GM12865 (cell line): Measurements from ENCODE around the gene TFEC.
"Not testable (repeated sequence)": the region's sequence is repeated elsewhere in the genome, so short reads cannot be mapped to it uniquely, and the experiment has no call there.

Experiments used
- DNase-seq: peaks from one replicate; pipeline ENCODE4 v3.0.0; 2010; ENCODE audit warnings: low read depth
- H3K4me3 ChIP-seq: 2 replicates; pipeline ENCODE4 v1.5.1; 2011; ENCODE audit warnings: mild to moderate bottlenecking, low read depth, low read length, control low read depth
- CTCF ChIP-seq: IDR thresholded peaks from 2 replicates; pipeline ENCODE4 v1.5.1; 2011; ENCODE audit warnings: low read length, control low read depth, low read depth, inconsistent platforms; ENCODE audit not compliant: insufficient read depth; ENCODE audit errors: missing control alignments

TFEC gene

GRCh38 chr7:115933471-115933870 is 97.1 kb downstream of the TFEC start:
- H3K4me3 ChIP-seq: no peak overlapping the region
- DNase-seq: no peak
- TF ChIP-seq CTCF: no peak

DNA sequence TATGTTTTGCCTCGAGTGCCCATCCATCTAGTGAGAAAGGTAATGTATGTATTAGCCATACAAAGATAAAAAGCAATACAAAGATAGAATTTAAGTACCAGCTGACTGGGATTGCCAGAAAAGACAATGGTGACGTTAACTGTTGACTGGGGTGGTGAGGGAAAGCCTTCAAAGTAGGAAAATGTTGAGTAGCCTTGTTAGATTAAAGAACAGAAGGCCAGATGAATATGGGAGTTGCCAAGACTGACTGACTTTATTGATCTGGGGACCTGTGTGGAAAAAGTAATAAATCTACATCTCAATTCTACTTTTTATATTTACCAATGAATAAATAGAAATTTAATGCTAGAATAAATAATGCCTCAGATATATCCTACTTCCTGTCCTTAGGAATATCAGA is 97.7 kb downstream of the TFEC start:
- no peak overlapping the region for H3K4me3 ChIP-seq
- no peak for DNase-seq
- TF ChIP-seq CTCF: no peak

DNA sequence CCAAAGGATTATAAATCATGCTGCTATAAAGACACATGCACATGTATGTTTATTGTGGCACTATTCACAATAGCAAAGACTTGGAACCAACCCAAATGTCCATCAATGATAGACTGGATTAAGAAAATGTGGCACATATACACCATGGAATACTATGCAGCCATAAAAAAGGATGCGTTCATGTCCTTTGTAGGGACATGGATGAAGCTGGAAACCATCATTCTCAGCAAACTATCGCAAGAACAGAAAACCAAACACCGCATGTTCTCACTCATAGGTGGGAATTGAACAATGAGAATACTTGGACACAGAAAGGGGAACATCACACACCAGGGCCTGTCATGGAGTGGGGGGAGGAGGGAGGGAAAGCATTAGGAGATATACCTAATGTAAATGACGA is 100.4 kb downstream of the TFEC start:
- H3K4me3 ChIP-seq, DNase-seq: not testable (repeated sequence)

GRCh38 chr7:115929736-115930135 is 100.8 kb downstream of the TFEC start:
- not testable (repeated sequence) for H3K4me3 ChIP-seq, DNase-seq

GRCh38 chr7:115924411-115924810 is 106.2 kb downstream of the TFEC start:
- H3K4me3 ChIP-seq: no peak overlapping the region
- TF ChIP-seq CTCF: no peak
- DNase-seq: no peak

DNA sequence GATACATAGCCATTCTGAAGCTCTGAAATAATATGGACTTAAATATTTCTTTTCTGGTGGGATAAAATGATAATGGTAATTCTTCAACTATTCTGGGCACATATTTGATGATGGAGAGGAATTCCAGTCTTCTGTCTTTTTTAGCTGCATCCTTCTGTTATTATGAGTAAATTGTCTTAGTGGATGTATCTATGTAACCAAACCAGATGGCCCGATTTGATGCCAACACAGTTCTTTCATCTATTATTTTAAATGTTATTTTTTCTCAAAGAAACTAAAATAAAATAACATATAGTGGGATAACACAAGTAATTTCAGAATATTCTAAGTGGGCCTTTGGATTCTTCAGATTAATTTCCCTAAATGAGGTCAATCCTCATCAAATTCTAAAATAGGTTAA is 110.2 kb downstream of the TFEC start:
- H3K4me3 ChIP-seq: no peak overlapping the region
- no peak for DNase-seq
- TF ChIP-seq CTCF: no peak

- DNase-seq: no peak
- H3K4me3 ChIP-seq: no peak overlapping the region
- TF ChIP-seq CTCF: no peak
Measured at GRCh38 chr7:115914951-115915350, 115.6 kb downstream of the TFEC start.

DNA sequence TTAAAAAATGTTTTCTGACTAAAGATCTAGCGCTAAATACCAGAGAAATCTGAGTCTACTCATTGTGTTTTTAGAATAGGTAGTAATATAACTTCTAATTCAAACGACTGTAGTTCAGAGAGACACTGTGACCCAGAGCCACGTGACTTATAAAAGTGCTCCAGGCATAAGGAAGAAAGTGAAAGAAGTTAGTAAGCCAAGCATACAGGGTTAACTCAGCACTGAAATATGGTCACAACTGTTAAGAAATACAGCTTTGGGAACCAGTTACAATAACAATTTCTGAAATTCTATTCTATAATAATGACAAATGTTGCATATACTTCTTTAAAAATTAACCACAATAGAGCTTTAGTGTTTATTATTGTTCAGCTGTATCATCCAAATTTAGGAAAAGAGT is 119.1 kb downstream of the TFEC start:
- no peak overlapping the region for H3K4me3 ChIP-seq
- no peak for DNase-seq
- no peak for TF ChIP-seq CTCF
